Stimulated activated CD8-positive, alpha-beta memory T cell treated with anti-CD3 and anti-CD28 coated beads, Interleukin-7, amount 100 ng/mL, for 48 hours (primary cell): Measurements from ENCODE around the gene ITM2B.

Experiments used
- DNase-seq, 2 donors: peaks; one replicate each; pipeline ENCODE4 v3.0.0-alpha.2; 2020; ENCODE audit warnings: low read depth in 1 of 2; ENCODE audit errors: extremely low read depth in 1 of 2

ITM2B gene

GRCh38 chr13:48303359-48304142, 70.5 kb downstream of the ITM2B start, which contains the start of gene RB1:
Gene RB1, plus strand, starts transcription at chr13:48303751. Its CDS starts 162 bp downstream, at chr13:48303913.
- peak; percentile 78 to 82 for DNase-seq

GRCh38 chr13:48304143-48304876, 71.3 kb downstream of the ITM2B start:
- no peak for DNase-seq

GRCh38 chr13:48311223-48311622, 78.2 kb downstream of the ITM2B start:
- DNase-seq = no peak

- no peak for DNase-seq
Measured at GRCh38 chr13:48315969-48316650, 83.1 kb downstream of the ITM2B start.

- no peak for DNase-seq
Measured at GRCh38 chr13:48316826-48317510, 84.0 kb downstream of the ITM2B start.

- DNase-seq = no peak
Measured at GRCh38 chr13:48317511-48318376, 84.7 kb downstream of the ITM2B start.

- no peak for DNase-seq
Measured at GRCh38 chr13:48318377-48318811, 85.4 kb downstream of the ITM2B start.

GRCh38 chr13:48318821-48319511, 86.0 kb downstream of the ITM2B start:
- no peak for DNase-seq
